Muscle of back (tissue), 11 donors: ENCODE results near the gene BPIFA1. TPM values are rescaled to one million over a fixed set of nuclear protein-coding genes. Genes with fewer than 3 reads are reported as not detected.

Experiments
- DNase-seq, 3 donors: peaks; one replicate each; pipeline versions ENCODE4 v3.0.0 to v3.0.0-alpha.2; 2013
- polyA plus RNA-seq, 10 donors: library from polyadenylated mRNA; unstranded; fragments of 120-200 nt; gene quantifications; one replicate each; pipeline ENCODE4 v1.2.1, GENCODE V29; 2013; ENCODE audit not compliant: insufficient read length in 10 of 10

Gene BPIFA1
- polyA plus RNA-seq, 10 donors: 0.18 TPM; not detected in 9

DNA sequence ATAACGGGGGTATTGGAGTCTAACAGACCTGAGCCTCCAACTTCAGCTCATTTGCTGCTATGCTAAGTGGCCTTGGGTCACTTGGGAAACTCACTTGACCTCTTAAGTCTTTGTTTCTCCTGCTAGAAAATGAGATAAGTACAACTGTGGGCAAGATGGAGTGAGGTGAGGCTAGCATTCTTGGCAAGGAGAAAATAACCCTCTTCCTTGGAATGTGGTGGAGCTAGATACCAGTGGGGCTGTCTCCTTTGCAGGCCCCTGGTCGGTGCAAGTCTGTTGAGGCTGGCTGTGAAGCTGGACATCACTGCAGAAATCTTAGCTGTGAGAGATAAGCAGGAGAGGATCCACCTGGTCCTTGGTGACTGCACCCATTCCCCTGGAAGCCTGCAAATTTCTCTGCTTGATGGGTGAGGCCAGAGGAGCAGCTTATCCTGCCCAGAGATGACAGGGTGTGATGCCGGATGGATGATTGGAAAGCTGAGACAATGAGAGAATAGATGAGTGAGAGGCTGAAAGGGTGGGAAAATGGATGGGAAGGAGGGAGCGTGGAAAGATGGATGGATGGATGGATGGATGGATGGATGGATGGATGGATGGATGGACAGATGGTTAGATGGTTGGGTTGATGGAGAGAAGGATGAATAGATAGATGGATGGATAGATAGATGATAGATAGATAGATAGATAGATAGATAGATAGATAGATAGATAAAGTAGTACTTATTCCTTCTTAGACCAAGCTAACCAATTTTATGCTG is 4.4 kb downstream of the BPIFA1 start:
- DNase-seq: no peak

- no peak for DNase-seq
Measured at GRCh38 chr20:33240923-33241322, 5.1 kb downstream of the BPIFA1 start.

GRCh38 chr20:33242319-33243100 is 6.7 kb downstream of the BPIFA1 start:
- DNase-seq: no peak

DNA sequence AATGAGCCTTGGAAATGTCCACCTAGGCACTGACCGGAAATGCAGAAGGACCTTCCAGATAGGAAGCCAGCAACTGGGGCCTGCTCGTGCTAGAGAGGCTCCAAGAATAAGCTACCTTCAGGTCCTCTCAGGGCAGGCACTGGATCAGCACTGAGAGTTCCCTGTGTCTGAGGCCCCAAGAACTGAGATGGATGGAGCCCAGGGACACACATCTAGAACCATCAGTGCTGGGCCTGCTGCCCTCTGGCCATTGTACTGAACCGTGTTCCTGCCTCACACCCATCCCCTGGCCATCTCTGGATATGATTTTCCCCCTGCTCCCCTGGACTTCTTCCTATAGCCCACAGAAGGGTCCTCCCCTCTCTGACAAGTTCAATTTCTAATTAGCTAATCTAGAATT is 10.3 kb downstream of the BPIFA1 start:
- DNase-seq: no peak

DNA sequence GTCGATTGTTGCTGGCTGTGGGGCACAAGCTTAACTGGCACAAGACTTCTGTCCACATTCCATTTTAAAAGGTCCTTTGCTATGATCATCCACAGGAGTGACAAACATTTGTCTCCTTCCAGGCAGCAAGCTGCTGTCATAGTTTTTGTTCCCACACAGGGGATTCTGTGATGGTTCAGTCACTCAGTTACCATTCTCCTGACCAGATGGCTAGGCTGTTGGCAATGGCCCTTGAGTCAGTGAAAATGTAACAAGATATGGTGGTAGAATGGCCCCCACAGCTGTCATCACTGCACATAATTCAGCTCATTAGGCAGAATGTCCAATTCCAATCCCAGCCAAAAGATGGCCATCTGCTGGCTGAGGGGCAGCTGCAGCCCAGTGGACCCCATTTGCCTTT is 13.7 kb downstream of the BPIFA1 start:
- no peak for DNase-seq

DNA sequence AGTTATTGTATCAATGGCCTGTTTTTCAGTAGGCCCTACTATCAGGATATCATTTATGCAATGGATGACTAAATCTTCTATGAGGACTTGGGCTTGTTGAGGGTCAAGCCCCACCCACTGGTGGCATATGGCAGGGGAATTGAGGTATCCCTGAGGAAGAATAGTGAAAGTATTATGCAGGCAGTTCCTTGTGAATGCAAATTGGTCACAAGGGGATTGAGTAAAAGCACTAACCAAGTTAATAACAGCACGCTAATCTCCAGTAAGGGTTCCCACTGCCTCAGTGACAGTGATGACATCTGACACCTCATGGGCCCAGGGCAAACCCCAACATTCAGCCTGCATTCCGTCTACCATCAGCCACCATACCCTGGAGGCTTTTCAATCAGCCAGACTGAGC is 14.9 kb downstream of the BPIFA1 start:
- DNase-seq: no peak

DNA sequence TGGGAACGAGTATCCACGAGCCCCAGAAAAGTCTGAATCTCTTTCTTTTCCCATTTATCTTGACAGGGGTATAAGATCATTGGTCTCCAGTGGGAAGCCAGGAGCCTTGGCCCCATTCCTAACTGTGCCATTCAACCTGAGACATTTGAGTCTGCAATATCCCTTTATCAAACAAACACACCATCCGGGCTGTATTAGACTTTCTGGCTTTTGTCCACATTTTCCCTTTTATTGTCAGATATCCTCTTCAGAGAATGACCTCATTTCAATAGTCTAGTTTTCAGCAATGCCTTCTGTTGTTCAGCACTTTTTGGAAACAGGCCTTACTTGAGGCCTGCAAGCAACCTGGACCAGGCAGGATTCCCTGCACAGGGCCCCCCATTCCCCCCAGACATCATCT is 15.7 kb downstream of the BPIFA1 start:
- no peak for DNase-seq

- DNase-seq: no peak
Measured at GRCh38 chr20:33252460-33252859, 16.7 kb downstream of the BPIFA1 start.

DNA sequence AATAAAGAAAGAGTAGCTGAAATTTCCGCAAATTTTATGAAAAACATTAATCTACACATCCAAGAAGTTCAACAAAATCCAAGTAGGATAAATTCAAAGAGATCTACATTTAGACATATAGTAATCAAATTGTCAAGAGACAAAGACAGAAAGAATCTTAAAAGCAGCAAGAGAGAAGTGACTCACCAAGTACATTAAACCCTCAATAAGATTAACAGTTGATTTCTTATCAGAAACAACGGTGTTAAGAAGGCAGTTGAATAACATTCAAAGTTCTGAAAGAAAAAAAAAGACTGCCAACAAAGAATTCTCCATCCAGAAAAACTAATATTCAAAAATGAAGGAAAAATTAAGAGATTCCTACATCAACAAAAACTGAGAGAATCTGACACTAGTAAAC is 19.2 kb downstream of the BPIFA1 start:
- no peak for DNase-seq

DNA sequence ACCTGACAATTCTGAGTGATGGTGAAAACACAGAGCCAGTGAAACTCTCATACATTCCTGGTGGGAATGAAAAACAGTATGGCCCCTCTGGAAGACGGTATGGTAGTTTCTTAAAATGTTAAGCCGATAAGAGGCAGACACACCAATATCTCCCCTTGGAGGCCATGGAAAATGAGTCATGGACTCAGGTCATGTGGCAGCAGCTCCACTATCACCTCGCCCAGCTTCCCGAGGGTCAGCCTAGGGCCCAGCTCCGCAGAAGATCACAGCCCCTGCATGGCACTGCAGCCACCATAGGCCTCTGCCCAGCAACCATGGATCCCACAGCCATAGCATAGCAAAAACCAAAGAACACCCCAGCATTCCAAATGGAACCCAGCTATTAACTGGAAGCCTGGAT is 21.4 kb downstream of the BPIFA1 start:
- DNase-seq: no peak

GRCh38 chr20:33259371-33259770 is 23.6 kb downstream of the BPIFA1 start:
- no peak for DNase-seq

DNA sequence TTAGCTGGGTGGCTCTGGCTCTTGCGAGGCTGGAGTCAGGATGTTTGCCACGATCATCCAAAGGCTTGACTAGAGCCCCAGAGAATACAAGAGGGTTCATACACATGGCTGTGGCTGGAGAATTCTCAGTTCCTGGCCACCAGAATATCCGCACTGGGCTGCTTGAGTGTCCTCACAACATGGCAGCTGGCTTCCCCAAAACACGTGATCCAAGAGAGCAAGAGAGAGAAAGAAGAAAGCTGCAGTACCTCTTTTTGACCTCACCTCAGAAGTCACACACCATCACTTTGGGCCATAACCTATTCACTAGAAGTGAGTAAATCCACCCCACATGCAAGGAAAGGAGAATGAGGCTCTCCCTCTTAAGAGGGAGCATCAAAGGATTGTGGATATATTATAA is 25.7 kb downstream of the BPIFA1 start:
- no peak for DNase-seq

DNA sequence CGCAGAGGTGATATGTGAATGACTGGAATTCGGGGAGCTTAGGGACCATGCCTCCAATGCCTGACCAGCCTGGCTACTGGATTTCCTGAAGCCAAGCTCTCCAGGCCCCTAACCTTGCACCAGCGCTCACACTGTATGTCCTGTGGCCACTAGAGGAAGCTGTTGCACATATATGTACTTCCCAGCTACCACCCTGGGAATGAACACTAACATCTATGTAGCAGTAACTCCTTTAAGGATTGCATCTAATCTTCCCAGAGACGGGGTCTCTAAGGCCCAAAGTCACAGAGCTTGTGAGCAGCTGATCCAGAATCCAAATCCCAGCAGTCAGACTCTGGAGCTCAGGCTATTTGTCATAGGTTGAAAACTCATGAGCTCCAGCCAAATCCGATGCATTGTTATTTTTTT is 26.9 kb downstream of the BPIFA1 start:
- peak; percentile 35 to 89 (median 69) for DNase-seq

DNA sequence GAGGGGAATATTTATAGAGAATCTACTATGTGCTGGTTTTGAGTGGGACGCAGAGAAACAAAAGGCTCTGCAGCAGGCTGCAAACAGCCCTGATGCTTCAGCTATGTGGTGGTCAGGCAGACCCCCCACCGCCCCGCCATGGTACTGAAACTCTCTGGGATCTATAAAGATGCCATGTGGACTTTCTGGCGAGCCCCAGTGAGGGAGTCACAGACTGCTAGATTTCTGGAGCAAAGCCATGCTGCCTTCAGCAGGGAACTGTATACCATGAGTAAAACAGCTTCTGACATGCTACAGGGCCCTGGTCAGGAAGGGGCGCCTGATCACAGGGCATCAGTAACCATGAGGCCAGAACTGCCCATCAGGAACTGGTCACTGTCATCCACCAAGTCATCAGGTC is 28.0 kb downstream of the BPIFA1 start:
- peak in 1 of 3 donors; percentile 23 for DNase-seq

DNA sequence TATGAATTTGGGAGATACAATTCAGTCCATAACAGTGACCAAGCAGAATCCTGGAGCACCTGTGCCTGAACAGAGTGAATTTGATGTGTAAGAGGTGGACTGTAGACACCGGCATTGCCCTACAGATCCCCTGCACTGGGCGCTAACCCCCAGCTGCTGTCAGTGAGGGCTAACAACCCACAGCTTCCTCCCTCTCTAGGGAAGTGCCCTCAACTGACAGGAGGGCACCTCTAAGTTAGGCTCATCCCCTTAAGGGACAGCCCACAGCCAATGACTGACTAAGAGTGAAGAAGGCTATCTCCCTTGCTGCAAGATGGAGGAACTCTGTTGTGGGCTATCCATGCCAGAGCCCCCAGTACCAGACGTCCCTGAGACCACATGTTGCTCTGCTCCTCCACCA is 31.9 kb downstream of the BPIFA1 start:
- DNase-seq: no peak

- no peak for DNase-seq
Measured at GRCh38 chr20:33272155-33272873, 36.5 kb downstream of the BPIFA1 start.

DNA sequence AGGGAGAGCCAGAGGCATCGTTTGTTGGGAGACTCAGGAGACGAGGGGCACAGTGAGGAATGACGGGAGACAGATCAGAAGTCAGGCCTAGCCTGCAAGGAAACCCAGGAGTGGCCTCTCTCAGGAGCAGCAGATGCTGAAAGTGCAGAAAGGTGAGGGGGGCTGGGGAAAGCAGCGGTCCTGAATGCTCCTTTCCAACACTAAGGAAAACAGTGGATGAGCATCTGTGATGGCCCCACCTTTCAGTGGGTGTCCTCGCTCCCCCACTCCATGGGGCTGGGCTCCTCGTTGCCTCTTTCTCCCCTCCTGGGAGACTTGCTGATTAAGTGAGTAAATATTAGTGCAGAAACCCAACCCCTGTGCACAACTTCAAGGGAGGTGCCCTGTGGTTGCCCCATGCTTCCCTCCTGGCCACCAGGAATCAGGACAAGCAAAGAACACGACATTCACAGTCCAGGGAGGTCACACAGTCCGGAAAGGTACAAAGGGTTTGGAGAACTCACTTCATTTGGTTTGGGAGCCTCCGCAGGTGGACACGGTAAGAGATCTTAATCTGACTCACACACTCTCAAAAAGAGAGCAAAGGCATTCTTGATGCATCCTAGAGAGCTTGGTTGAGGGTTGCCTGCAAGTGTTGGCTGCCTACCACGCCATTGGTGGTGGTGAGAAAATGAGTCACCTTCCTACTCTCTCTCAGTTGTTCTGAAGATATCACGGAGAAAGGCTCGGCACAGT is 37.5 kb downstream of the BPIFA1 start:
- no peak for DNase-seq

DNA sequence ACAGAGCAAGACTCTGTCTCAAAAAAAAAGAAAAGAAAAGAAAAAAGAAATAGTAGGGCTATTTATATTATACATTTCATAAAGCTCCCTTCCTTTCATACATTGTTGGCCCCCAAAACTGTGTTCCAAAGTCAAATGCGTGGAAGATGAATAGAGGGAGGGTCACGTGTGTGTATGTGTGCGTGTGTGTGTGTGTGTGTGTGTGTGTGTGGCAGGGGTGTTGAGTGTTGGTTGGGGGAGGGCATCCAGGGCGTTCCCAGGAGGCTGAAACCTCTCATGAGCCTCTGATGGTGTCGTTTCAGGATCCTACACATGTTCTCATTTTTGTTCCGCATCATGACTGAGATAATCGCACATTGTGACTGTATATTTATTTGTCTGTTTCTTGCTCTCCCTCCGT is 39.4 kb downstream of the BPIFA1 start:
- no peak for DNase-seq

DNA sequence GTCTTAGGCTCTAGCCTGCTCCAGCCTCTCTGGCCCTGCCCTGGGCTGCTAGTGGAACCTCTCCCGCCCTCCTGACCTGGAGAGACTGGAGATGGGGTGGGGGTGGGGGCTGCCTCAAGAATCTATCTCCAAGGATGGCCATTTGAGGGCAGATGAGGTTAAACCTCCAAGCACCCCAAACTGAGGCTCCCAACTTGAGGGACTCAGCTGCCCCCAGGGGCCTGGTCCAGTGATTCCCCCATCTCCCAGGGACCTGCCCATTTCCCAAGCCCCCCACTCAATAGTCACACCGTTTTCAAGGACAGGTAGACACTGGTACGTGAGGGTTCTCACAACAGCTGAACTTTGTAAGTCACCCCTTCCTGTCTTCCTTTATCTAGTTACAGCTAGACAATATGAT is 40.1 kb downstream of the BPIFA1 start:
- no peak for DNase-seq

DNA sequence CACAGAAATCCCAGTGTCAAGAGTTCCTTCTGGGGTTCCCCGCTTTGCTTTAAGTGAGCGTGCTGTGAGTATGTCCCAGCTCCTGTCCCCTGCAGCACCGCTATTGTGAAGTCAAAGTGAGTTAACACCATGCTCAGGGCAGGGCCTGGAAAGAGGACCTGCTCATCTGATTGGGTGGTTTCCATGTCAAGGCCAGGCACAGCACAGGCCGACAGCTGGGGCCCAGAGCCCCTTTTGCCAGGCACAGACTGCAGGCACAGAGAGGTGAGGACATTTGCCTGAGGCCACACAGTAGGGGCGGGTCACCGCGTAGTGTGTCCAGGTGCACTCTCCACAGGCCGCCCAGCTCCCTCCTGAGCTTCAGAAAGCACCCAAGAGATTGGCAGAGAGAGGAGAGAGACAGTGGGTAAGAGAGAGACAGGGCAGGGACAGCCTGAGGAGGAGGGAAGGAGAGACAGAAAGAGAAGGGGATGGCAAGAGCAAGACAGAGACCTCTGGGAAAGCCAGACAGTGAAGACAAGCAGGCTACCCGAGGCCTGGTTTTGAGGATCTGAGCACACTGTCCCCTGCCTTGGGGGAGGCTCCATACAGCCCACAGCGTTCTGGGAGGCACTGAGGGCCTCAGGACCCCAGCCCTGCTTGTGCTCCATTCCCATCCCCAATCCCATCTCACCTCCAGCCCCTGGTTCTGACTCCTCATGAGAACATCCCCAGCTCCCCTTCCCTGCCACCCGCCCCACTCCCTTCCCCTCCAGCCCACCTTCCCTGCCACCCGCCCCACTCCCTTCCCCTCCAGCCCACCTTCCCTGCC is 40.7 kb downstream of the BPIFA1 start:
- DNase-seq: no peak
